ENCODE data around the gene TINAGL1.

DNA sequence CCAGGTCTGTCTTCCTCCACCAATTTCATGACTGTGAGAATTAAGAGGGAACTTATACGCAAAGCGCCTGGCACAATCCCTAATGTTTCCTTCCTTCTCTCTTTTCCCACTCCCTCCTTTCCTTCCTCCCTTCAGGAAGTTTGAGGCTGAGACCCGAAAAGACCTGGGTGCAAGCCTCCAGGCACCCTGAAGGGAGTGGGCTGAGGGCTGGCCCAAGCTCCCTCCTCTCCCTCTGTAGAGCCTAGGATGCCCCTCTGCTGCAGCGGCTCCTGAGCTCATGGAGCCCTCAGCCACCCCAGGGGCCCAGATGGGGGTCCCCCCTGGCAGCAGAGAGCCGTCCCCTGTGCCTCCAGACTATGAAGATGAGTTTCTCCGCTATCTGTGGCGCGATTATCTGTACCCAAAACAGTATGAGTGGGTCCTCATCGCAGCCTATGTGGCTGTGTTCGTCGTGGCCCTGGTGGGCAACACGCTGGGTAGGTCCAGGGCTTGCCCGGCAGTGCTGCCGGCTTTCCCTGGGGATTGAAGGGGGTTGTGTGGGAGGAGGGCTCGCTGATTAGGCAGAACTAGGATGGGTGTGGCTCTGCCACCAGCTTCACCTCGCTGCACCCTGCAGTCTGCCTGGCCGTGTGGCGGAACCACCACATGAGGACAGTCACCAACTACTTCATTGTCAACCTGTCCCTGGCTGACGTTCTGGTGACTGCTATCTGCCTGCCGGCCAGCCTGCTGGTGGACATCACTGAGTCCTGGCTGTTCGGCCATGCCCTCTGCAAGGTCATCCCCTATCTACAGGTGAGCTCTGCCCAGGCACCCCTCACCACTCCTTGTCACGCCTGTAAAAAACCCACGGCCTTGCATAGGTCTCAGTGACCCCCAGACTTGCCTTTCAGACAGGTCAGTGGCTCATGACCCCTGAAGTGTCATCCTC lies 42.9 kb downstream of the TINAGL1 start:
- no peak for TF ChIP-seq POLR2AphosphoS5 (IDR thresholded peaks at IDR 0.05)
- TF ChIP-seq CTCF (IDR thresholded peaks at IDR 0.05): no peak
